ENCODE data around the gene CACNA2D4.

Gene CACNA2D4

GRCh38 chr12:1797011-1797901 lies 121.2 kb downstream of the CACNA2D4 start:
- DNase-seq: no peak

- DNase-seq: peak; percentile 44
Observed at GRCh38 chr12:1796515-1797010, 121.9 kb downstream of the CACNA2D4 start.

- peak; percentile 93 for DNase-seq
Observed at GRCh38 chr12:1795785-1796514, 122.5 kb downstream of the CACNA2D4 start.

GRCh38 chr12:1795221-1795784 lies 123.1 kb downstream of the CACNA2D4 start:
- peak; percentile 36 for DNase-seq

GRCh38 chr12:1794440-1795090 lies 123.9 kb downstream of the CACNA2D4 start:
- DNase-seq: no peak

- DNase-seq: no peak
Observed at GRCh38 chr12:1793426-1794210, 124.8 kb downstream of the CACNA2D4 start.

- DNase-seq: no peak
Observed at GRCh38 chr12:1792406-1792805, 126.0 kb downstream of the CACNA2D4 start.

GRCh38 chr12:1791104-1791841 lies 127.2 kb downstream of the CACNA2D4 start:
- peak; percentile 82 for DNase-seq

GRCh38 chr12:1790444-1790843 lies 128.0 kb downstream of the CACNA2D4 start:
- no peak for DNase-seq

GRCh38 chr12:1787714-1788113 lies 130.7 kb downstream of the CACNA2D4 start:
- DNase-seq: no peak

- no peak for DNase-seq
Observed at GRCh38 chr12:1782215-1782614, 136.2 kb downstream of the CACNA2D4 start.

- DNase-seq: no peak
Observed at GRCh38 chr12:1781772-1782171, 136.7 kb downstream of the CACNA2D4 start.

GRCh38 chr12:1779783-1780182 lies 138.7 kb downstream of the CACNA2D4 start:
- DNase-seq: no peak

- DNase-seq: no peak
Observed at GRCh38 chr12:1778911-1779310, 139.5 kb downstream of the CACNA2D4 start.

- no peak for DNase-seq
Observed at GRCh38 chr12:1777798-1778197, 140.7 kb downstream of the CACNA2D4 start.

- DNase-seq: peak; percentile 75
Observed at GRCh38 chr12:1776170-1776921, 142.1 kb downstream of the CACNA2D4 start.

- DNase-seq: no peak
Observed at GRCh38 chr12:1773937-1774655, 144.4 kb downstream of the CACNA2D4 start.

- DNase-seq: peak; percentile 44
Observed at GRCh38 chr12:1769809-1770494, 148.5 kb downstream of the CACNA2D4 start.

GRCh38 chr12:1768615-1769014 lies 149.8 kb downstream of the CACNA2D4 start:
- DNase-seq: peak; percentile 28

Measured in NCI-H69 (cell line).